ENCODE data around the gene SPNS2.

The SPNS2 gene

GRCh38 chr17:4479982-4480751 lies 18.5 kb upstream of the SPNS2 start:
- TF ChIP-seq CTCF (conservative IDR thresholded peaks at IDR 0.05; ENCODE audit: low read depth, low read length), result no peak
- no peak for DNase-seq (ENCODE audit: low read depth)
- H3K4me3 ChIP-seq (ENCODE audit: low read depth, low read length), result no peak overlapping the region

GRCh38 chr17:4480929-4481898 lies 17.5 kb upstream of the SPNS2 start:
- no peak for TF ChIP-seq CTCF (conservative IDR thresholded peaks at IDR 0.05; ENCODE audit: low read depth, low read length)
- no peak for DNase-seq (ENCODE audit: low read depth)
- H3K4me3 ChIP-seq (ENCODE audit: low read depth, low read length), result no peak overlapping the region

GRCh38 chr17:4482338-4483011 lies 16.2 kb upstream of the SPNS2 start:
- H3K4me3 ChIP-seq (ENCODE audit: low read depth, low read length), result no peak overlapping the region
- no peak for TF ChIP-seq CTCF (conservative IDR thresholded peaks at IDR 0.05; ENCODE audit: low read depth, low read length)
- no peak for DNase-seq (ENCODE audit: low read depth)

GRCh38 chr17:4483012-4483840 lies 15.5 kb upstream of the SPNS2 start:
- no peak for TF ChIP-seq CTCF (conservative IDR thresholded peaks at IDR 0.05; ENCODE audit: low read depth, low read length)
- DNase-seq (ENCODE audit: low read depth), result no peak

GRCh38 chr17:4485676-4486646 lies 12.7 kb upstream of the SPNS2 start:
- TF ChIP-seq CTCF (conservative IDR thresholded peaks at IDR 0.05; ENCODE audit: low read depth, low read length), result no peak
- no peak overlapping the region for H3K4me3 ChIP-seq (ENCODE audit: low read depth, low read length)
- no peak for DNase-seq (ENCODE audit: low read depth)

More at GRCh38 chr17:4483012-4483840, 15.5 kb upstream of the SPNS2 start:
- H3K4me3 ChIP-seq (ENCODE audit: low read depth, low read length), result no peak overlapping the region
